ENCODE data around the gene HORMAD2. TPM values are rescaled to one million over a fixed set of nuclear protein-coding genes. Genes with fewer than 3 reads are reported as not detected.

The HORMAD2 gene
- total and polyA plus RNA-seq, 9 of the 15 experiments (the other 6 are each of a cell fraction or from before 2014, with no cell fraction given) = not detected

GRCh38 chr22:30143265-30143664 lies 63.0 kb downstream of the HORMAD2 start (continued):
- TF ChIP-seq ELK1 (CRISPR knock-in tag; IDR thresholded peaks at IDR 0.05) (no peak), TCF15 (CRISPR knock-in tag; IDR thresholded peaks at IDR 0.05) (no peak), RBFOX2 (IDR thresholded peaks at IDR 0.05; ENCODE audit: low read depth, low read length) (no peak), FOXA3 (CRISPR knock-in tag; conservative IDR thresholded peaks at IDR 0.05 in 1 of 2, IDR thresholded peaks at IDR 0.05 in 1 of 2) (no peak), MEF2A (IDR thresholded peaks at IDR 0.05; ENCODE audit: control insufficient read depth, low read depth, low read length) (no peak)

- BruUV-seq (replicated peaks) = no TSS peak
- Histone ChIP-seq H4K20me1 (replicated peaks; ENCODE audit: control insufficient read depth, insufficient read depth, low read length) (no peaks in the 10 kb centered on the region), H3K4me1 (replicated peaks in 1 of 2; ENCODE audit: control insufficient read depth in 2 of 2, insufficient read depth in 2 of 2, low read length in 2 of 2) (peaks cover 0 to 4% of the 10 kb centered on the region in 2 experiments; a peak in 2 of 5 replicates), H3K9ac (ENCODE audit: insufficient read depth in 1 of 2, low read depth in 2 of 2, low read length in 2 of 2) (no peak overlapping the region), H3K4me2 (ENCODE audit: insufficient read depth, low read length) (peak overlapping the region; percentile 18; the same call in 1 of the 2 replicates), H3K27me3 (ENCODE audit: control insufficient read depth in 2 of 2, insufficient read depth in 2 of 2, low read length in 2 of 2) (0 out of 5 replicates have a peak, but pooled peaks cover 0 to 2% of the 10 kb centered on the region in 2 experiments), H3K27ac (ENCODE audit: extremely low read depth, low read depth, low read length) (no peak overlapping the region), H2AFZ (ENCODE audit: low read depth, low read length) (no peak overlapping the region), H3K79me2 (ENCODE audit: control insufficient read depth, insufficient read depth, low read length) (no peaks in the 10 kb centered on the region), H3K36me3 (ENCODE audit: control insufficient read depth, insufficient read depth, low read length) (no peaks in the 10 kb centered on the region), H3K9me3 (replicated peaks; ENCODE audit: control insufficient read depth, insufficient read depth, low read depth, low read length) (no peaks in the 10 kb centered on the region; the same call in 1 of the 2 replicates), H3K9me1 (ENCODE audit: control insufficient read depth, insufficient read depth, low read length) (no peaks in the 10 kb centered on the region), H3K4me3 (no peak overlapping the region)
- ATAC-seq (peak; percentile 74), FAIRE-seq (no peak), DNase-seq (ENCODE audit: extremely low read depth in 1 of 4, low spot score in 3 of 4) (peak in 3 of 4 experiments; percentile 7 to 57 (median 30))
- ChIA-PET POLR2A (interaction anchor here (1.0 kb wide), 1 partner anchor 38 kb away, joined by 3 read pairs; no protein-coding TSS in a partner anchor), CTCF (ENCODE audit: low intra/inter-chr PET ratio) (no interaction called here)
- intact Hi-C loops (cut with micrococcal nuclease) = no loop called here
- in situ Hi-C loops (cut with MboI) = no loop called here
- WGBS (ENCODE audit: insufficient coverage, low coverage, missing lambda C conversion rate) = 0% methylated on average over 5 of the region's 5 CpGs
- TF ChIP-seq TAL1 (IDR thresholded peaks at IDR 0.05) = peak; percentile 50; the same call in 1 of the 2 replicates
- TF ChIP-seq ARID1B (IDR thresholded peaks at IDR 0.05) = peak; percentile 62
- TF ChIP-seq ZNF717 (CRISPR knock-in tag; IDR thresholded peaks at IDR 0.05) = no peak
- peak; percentile 42 for TF ChIP-seq CEBPB (tag; IDR thresholded peaks at IDR 0.05)
- peak; percentile 68 for TF ChIP-seq TCF3 (CRISPR knock-in tag; IDR thresholded peaks at IDR 0.05)
- TF ChIP-seq ZEB2 (IDR thresholded peaks at IDR 0.05) = 0 out of 2 replicates have a peak, but pooled peaks have one; percentile 27
- TF ChIP-seq CBFA2T2 (conservative IDR thresholded peaks at IDR 0.05) = peak; percentile 50; the same call in 1 of the 2 replicates
- TF ChIP-seq POLR2AphosphoS2 (IDR thresholded peaks at IDR 0.05; ENCODE audit: low read length) = no peak
- 0 out of 2 replicates have a peak, but pooled peaks have one; percentile 12 for TF ChIP-seq GATA2 (CRISPR knock-in tag; IDR thresholded peaks at IDR 0.05)
- TF ChIP-seq ZNF134 (CRISPR knock-in tag; conservative IDR thresholded peaks at IDR 0.05) = no peak
- peak; percentile 69 for TF ChIP-seq CBFA2T3 (IDR thresholded peaks at IDR 0.05)
Measured at GRCh38 chr22:30144391-30144790, 64.1 kb downstream of the HORMAD2 start.
